GM21515 (cell line): Measurements from ENCODE around the gene CELA3A.
"Not testable (repeated sequence)": the region's sequence is repeated elsewhere in the genome, so short reads cannot be mapped to it uniquely, and the experiment has no call there.

Experiments used
- ATAC-seq: cut with Tn5 transposase; IDR thresholded peaks from one replicate; pipeline ENCODE4 v1.9.1; 2021; ENCODE audit not compliant: unreplicated experiment

CELA3A gene

DNA sequence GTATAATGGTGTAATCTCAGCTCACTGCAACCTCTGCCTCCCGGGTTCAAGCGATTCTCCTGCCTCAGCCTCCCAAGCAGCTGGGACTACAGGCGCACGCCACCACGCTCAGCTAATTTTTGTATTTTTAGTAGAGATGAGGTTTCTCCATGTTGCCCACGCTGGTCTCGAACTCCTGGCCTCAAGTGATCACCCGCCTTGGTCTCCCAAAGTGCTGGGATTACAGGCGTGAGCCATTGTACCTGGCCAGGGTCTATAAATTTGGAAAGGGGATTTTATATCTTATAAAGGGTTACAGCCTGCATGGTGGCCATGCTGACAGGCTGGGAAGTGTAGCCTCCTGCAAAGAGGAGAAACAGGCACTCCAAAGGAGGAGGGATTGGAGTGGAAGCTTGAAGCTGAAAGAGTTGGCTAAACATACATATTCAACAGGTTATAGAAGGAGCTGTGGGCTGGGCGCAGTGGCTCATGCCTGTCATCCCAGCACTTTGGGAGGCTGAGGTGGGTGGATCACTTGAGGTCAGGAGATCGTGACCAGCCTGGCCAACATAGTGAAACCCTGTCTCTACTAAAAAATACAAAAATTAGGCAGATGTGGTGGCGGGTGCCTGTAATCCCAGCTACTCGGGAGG is 13.2 kb downstream of the CELA3A start:
- not testable (repeated sequence) for ATAC-seq

GRCh38 chr1:22018583-22019559 is 17.4 kb downstream of the CELA3A start:
- ATAC-seq, result no peak

DNA sequence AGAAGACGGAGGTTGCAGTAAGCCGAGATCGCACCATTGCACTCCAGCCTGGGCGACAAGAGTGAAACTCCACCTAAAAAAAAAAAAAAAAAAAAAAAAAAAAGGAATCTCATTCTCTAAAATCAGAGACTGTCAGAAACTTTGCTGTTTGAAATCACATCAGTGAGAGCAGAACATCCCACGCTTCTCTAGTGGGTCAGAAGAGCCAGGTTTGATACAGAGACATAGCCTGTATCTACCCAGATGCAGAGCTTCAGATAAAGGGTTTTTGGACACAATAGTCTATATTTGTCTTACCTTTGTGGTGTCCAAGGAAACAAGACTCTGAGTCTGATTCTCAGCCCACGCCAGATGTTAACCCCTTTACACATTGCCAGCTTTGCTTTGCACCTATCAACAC is 19.6 kb downstream of the CELA3A start:
- ATAC-seq, result no peak

DNA sequence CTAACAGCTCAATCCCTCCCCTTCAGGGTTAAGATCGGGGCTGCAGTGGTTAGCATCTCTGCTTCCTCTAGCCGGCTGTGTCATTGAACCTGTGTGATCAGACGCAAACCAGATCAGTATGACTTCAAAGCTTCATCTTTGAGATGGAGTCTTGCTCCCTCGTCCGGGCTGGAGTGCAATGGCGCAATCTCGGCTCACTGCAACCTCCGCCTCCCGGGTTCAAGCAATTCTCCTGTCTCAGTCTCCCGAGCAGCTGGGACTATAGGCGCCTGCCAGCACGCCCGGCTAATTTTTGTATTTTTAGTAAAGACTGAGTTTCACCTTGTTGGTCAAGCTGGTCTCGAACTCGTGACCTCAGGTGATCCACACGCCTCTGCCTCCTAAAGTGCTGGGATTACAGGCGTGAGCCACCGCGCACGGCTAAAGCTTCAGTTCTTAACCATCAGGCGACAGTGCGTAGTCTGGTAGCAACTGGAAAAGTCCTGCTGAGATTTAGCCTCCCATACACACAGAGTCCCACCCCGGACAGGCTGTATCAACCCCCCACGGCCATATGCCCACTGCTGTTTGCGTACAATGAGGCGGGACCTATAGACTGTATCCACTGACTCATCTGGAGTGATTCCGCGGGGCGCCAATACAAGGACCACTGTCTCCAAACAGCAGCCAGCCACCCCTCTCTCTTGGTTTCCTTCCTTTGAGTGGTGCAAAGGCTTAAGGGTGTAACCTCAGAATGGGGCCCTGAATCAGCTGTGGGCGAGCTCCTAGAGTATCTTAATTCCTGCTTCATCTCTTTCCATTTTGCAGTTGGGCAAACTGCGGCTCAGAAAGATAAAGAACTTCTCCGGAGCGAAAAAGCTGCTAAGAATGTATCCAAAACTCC is 23.3 kb downstream of the CELA3A start:
- peak; percentile 36 for ATAC-seq

GRCh38 chr1:22025368-22026155 is 24.1 kb downstream of the CELA3A start:
- ATAC-seq, result peak; percentile 69

DNA sequence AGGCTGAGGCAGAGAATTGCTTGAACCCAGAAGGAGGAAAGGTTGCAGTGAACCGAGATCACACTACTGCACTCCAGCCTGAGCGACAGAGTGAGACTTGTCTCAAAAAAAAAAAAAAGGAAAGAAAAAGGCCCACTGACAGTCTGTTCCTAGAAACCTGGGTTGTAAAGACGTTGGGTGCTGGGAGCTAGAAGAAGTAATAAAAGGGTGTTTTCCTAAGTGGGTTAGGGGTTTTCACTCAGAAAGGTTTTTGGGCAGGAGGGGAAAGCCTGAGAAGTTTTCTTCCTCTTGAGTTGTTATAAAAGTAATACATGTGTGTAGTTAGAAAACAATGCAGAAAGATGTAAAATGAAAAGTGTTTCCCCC is 25.4 kb downstream of the CELA3A start:
- ATAC-seq, result no peak

DNA sequence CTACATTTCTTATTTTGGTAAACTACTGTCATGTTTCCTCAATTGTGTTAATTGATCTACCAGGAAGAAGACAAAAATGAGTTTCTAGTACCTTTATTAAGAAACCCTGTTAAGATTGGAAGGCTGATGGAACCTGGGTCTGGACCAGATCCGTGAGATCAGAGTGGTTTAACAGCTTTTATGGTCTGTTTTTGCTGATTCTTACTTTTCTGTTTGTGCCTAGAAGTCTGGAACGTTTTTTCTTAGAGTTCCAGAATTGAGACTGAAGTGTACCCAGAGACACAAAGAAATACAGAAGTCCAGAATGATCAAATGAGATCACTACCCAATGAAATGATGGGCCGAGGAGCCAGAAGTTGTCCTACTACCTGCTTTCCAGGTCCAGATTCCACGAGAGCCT is 28.6 kb downstream of the CELA3A start:
- no peak for ATAC-seq

DNA sequence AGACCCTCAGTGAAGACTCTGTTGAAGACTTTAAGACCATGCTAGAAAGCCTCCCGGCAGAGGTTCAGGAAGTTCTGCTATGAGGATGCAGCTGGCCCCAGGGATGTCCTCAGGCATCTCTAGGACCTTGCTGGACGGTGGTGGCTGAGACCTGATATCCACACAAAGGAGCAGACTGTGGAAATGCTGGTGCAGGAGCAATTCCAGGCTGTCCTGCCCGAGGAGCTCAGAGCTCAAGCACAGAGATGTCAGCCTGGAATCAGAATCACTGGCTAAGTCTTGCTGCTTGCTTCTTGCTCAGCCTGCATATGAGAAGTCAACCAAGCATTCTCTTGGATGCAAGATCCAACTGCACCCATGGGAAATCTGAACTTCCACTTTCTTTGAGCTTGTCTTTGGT is 29.0 kb downstream of the CELA3A start:
- no peak for ATAC-seq

DNA sequence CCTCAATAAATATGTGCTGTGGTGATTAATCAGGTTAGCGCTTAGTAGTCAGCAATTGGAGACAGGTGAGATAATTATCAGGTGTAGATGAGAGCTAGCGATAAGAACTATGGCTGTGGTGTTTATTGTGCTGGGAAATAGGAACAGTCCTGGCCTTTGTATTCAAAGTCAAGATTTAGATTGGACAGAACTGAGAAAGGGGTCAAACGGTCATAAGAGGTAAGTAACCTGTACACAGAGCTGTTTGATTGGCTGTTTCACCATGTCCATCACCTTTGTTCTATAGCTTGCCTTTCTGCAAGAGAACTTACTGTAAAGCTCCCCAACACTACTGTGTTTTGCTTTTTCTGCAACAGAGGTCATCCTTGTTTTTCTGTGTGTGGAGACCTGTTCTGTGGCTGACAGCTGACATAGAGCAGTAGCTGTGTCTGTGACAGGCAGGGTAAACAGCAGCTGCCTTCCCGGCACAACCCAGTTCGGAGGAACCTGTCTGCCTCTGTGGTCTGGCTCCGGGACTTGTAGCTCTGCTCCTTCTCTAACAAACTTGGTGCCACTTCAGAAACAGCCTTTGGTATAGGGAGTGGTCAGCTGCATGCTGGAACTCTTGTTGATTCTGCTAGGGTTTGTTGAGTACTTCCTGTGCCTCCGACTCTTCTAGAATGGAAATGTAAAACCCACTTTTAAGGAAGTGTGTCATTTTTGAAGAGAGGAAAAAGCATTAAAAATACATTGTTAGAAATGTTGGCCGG is 29.9 kb downstream of the CELA3A start:
- no peak for ATAC-seq

DNA sequence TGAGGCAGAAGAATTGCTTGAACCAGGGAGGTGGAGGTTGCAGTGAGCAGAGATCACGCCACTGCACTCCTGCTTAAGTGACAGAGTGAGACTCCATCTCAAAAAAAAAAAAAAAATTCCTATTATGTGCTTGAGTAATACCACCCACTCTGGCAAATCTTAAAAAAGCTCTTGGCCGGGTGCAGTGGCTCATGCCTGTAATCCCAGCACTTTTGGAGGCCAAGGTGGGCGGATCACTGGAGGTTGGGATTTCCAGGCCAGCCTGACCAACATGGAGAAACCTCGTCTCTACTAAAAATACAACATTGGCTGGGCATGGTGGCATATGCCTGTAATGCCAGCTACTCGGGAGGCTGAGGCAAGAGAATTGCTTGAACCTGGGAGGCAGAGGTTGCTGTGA is 33.4 kb downstream of the CELA3A start:
- not testable (repeated sequence) for ATAC-seq

- no peak for ATAC-seq
Measured at GRCh38 chr1:22037520-22037919, 36.1 kb downstream of the CELA3A start.

- ATAC-seq, result no peak
Measured at GRCh38 chr1:22038036-22038435, 36.6 kb downstream of the CELA3A start.

GRCh38 chr1:22039594-22040285 is 38.3 kb downstream of the CELA3A start:
- peak; percentile 92 for ATAC-seq

DNA sequence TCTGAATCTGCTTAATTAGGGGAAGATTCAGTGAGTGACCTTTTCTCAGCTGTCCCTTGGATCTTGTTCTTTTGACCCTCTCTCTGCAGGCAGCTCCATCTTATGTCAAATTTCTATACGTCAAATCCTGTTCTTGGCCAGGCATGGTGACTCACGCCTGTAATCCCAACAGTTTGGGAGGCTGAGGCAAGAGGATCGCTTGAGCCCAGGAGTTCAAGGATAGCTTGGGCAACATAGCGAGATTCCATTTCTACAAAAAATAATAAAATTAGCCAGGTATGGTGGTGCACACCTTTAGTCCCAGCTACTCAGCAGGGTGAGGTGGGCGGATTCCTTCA is 38.8 kb downstream of the CELA3A start:
- no peak for ATAC-seq

GRCh38 chr1:22041505-22041904 is 40.0 kb downstream of the CELA3A start:
- ATAC-seq, result no peak

GRCh38 chr1:22043198-22043769 is 41.8 kb downstream of the CELA3A start:
- no peak for ATAC-seq

DNA sequence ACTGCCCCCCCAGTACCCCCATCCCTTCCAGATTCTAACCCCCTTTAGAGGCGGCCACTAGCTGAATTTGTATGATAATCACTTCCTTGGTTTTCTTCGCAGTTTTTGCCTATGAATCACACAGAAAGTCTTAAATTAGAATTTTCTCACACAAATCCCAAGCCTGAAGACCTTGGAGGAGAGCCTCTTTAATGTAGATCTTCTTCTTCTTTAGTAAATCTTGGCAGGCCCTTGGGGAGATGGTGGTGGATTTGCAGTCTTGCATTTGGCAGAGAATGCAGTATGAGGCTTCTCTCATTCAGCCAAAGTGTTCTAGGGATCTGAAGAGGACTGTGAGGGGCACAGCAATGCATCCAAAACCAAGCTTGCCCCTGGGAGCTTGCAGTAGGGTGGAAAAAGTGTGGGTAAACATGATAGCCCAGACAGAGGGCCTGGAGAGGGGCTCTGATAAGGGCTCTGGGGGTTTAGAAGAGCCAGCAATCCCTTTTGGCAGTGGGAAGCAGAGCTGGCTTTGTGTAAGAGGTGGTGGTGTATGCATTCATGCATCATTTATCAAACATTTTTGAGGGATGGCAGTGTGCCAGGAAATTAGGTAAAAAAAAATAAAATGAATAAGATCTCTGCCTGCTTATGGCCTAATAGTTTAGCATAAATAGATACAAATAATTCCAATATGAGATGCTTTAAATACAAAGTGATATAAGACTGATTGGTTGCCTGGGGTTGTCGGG is 43.4 kb downstream of the CELA3A start:
- no peak for ATAC-seq

DNA sequence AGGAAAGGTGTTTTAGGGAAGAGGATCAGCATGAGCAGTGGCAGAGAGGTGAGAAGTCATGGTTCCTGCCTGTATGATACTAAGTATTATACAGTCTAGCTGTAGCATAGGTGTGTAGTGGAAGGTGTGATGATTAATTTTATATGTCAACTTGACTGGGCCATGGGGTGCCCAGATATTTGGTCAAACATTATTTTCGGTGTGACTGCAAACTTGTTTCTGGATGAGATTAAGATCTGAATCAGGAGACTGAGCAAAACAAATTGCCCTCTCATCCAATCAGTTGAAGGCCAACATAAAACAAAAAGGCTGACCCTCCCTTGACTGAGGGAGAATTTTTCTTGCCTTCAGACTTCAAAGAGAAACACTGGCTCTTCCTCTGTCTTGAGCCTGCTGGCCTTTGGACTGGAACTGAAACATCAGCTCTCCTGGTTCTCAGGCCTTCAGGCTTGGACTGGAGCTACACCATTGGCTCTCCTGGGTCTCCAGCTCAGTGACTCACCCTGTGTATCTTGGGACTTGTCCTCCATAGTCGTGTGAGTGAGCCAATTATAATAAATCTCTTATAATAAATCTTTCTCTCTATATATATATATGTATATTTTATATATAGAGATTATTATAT is 44.3 kb downstream of the CELA3A start:
- no peak for ATAC-seq
